Chondrocyte (in vitro differentiated cells): Measurements from ENCODE around the gene WSB2. TPM values are rescaled to one million over a fixed set of nuclear protein-coding genes. Genes with fewer than 3 reads are reported as not detected.

Experiments
- DNase-seq: peaks from one replicate; pipeline ENCODE4 v3.0.0; 2021; ENCODE audit warnings: mixed read lengths, low spot score
- H3K27ac Mint-ChIP-seq: one replicate; pipeline ENCODE4 v1.8.0; 2021; ENCODE audit warnings: mild to moderate bottlenecking, moderate library complexity, mixed read lengths; ENCODE audit not compliant: unreplicated experiment
- H3K27me3 Mint-ChIP-seq: 2 replicates; pipeline ENCODE4 v1.8.0; 2021; ENCODE audit warnings: low read depth, mixed read lengths
- H3K36me3 Mint-ChIP-seq: 2 replicates; pipeline ENCODE4 v1.8.0; 2021; ENCODE audit warnings: low read depth, mixed read lengths
- H3K4me1 Mint-ChIP-seq: 2 replicates; pipeline ENCODE4 v1.8.0; 2021; ENCODE audit warnings: low read depth, mild to moderate bottlenecking, mixed read lengths
- H3K4me3 Mint-ChIP-seq: one replicate; pipeline ENCODE4 v1.8.0; 2021; ENCODE audit warnings: mild to moderate bottlenecking, moderate library complexity, mixed read lengths; ENCODE audit not compliant: unreplicated experiment
- H3K9me3 Mint-ChIP-seq: 2 replicates; pipeline ENCODE4 v1.8.0; 2021; ENCODE audit warnings: low read depth, mixed read lengths
- CTCF ChIP-seq: fragments of 200-600 bp; sonication (generic); IDR thresholded peaks from 2 replicates; pipeline ENCODE4 v1.5.0; 2021; ENCODE audit warnings: antibody characterized with exemption, mild to moderate bottlenecking, moderate library complexity
- total RNA-seq: library from RNA; stranded (reverse); gene quantifications from 3 replicates; pipeline ENCODE4 v1.2.1, GENCODE V29; 2021

The WSB2 gene
- total RNA-seq, 1 donor from 2014 or later, result 124 TPM

- TF ChIP-seq CTCF, result no peak
- DNase-seq, result no peak
- no peaks in the 10 kb centered on the region for H3K9me3 Mint-ChIP-seq
- H3K36me3 Mint-ChIP-seq, result no peaks in the 10 kb centered on the region
- peaks cover 49% of the 10 kb centered on the region for H3K4me1 Mint-ChIP-seq
- no peak overlapping the region for H3K27ac Mint-ChIP-seq
- peak overlapping the region; percentile 86 for H3K4me3 Mint-ChIP-seq
- no peaks in the 10 kb centered on the region for H3K27me3 Mint-ChIP-seq
Measured at GRCh38 chr12:118058881-118059280, 2.1 kb downstream of the WSB2 start.

GRCh38 chr12:118058227-118058626 is 2.8 kb downstream of the WSB2 start:
- Mint-ChIP-seq H3K9me3 (no peaks in the 10 kb centered on the region), H3K27ac (no peak overlapping the region), H3K36me3 (no peaks in the 10 kb centered on the region), H3K4me1 (peaks cover 49% of the 10 kb centered on the region), H3K27me3 (no peaks in the 10 kb centered on the region), H3K4me3 (no peak overlapping the region)
- no peak for TF ChIP-seq CTCF
- DNase-seq, result no peak

GRCh38 chr12:118055865-118056773 is 4.9 kb downstream of the WSB2 start:
- Mint-ChIP-seq H3K4me3 (no peak overlapping the region), H3K36me3 (peaks cover 3% of the 10 kb centered on the region), H3K27ac (peak overlapping the region; percentile 71), H3K9me3 (no peaks in the 10 kb centered on the region), H3K27me3 (no peaks in the 10 kb centered on the region), H3K4me1 (peaks cover 58% of the 10 kb centered on the region)
- no peak for TF ChIP-seq CTCF
- DNase-seq, result no peak

GRCh38 chr12:118055144-118055557 is 5.8 kb downstream of the WSB2 start:
- H3K4me3 Mint-ChIP-seq, result no peak overlapping the region
- H3K4me1 Mint-ChIP-seq, result peaks cover 60% of the 10 kb centered on the region
- H3K9me3 Mint-ChIP-seq, result no peaks in the 10 kb centered on the region
- TF ChIP-seq CTCF, result peak; percentile 79
- H3K27ac Mint-ChIP-seq, result no peak overlapping the region
- no peak for DNase-seq
- no peaks in the 10 kb centered on the region for H3K27me3 Mint-ChIP-seq
- H3K36me3 Mint-ChIP-seq, result peaks cover 4% of the 10 kb centered on the region

GRCh38 chr12:118053071-118053985 is 7.7 kb downstream of the WSB2 start:
- H3K27ac Mint-ChIP-seq, result peak overlapping the region; percentile 87
- DNase-seq, result no peak
- H3K9me3 Mint-ChIP-seq, result no peaks in the 10 kb centered on the region
- peaks cover 9% of the 10 kb centered on the region for H3K36me3 Mint-ChIP-seq
- H3K27me3 Mint-ChIP-seq, result no peaks in the 10 kb centered on the region
- no peak overlapping the region for H3K4me3 Mint-ChIP-seq
- no peak for TF ChIP-seq CTCF
- peaks cover 45% of the 10 kb centered on the region for H3K4me1 Mint-ChIP-seq
